Transverse colon (tissue), 4 donors: ENCODE data around the gene TUFT1. TPM values are rescaled to one million over a fixed set of nuclear protein-coding genes. Genes with fewer than 3 reads are reported as not detected.

Experiments used
- DNase-seq: peaks from one replicate; pipeline ENCODE4 v3.0.0-alpha.2; 2019
- H3K27ac ChIP-seq, 4 donors: fragments of 200-600 bp; sonication (generic); 2 replicates each; pipeline ENCODE4 v1.5.1; 2016 to 2018; ENCODE audit warnings: inconsistent platforms in 4 of 4
- H3K27me3 ChIP-seq: fragments of 200-600 bp; sonication (generic); 2 replicates; pipeline ENCODE4 v1.5.1; 2017; ENCODE audit warnings: inconsistent platforms
- H3K36me3 ChIP-seq, 4 donors: fragments of 200-600 bp; sonication (generic); 2 replicates each; pipeline ENCODE4 v1.5.1; 2017 to 2019; ENCODE audit warnings: inconsistent platforms in 4 of 4
- H3K4me1 ChIP-seq, 4 donors: fragments of 200-600 bp; sonication (generic); 2 replicates each; pipeline ENCODE4 v1.5.1; 2017 to 2020; ENCODE audit warnings: inconsistent platforms in 4 of 4
- H3K4me3 ChIP-seq, 4 donors: fragments of 200-600 bp; sonication (generic); 1 replicate in 1 of 4; 2 replicates in 3 of 4; pipeline versions ENCODE4 v1.5.1 to v1.6.1; 2017 to 2019; ENCODE audit warnings: inconsistent platforms in 4 of 4
- H3K9me3 ChIP-seq, 2 donors: fragments of 200-600 bp; sonication (generic); 2 replicates each; pipeline ENCODE4 v1.5.1; 2017 to 2019; ENCODE audit warnings: inconsistent platforms in 2 of 2
- EP300 ChIP-seq: sonication (generic); formaldehyde crosslinking; IDR thresholded peaks from one replicate; pipeline ENCODE4 v1.6.1; 2017; ENCODE audit warnings: antibody characterized with exemption, low read depth
- POLR2A ChIP-seq: fragments of 450-650 bp; IDR thresholded peaks from one replicate; pipeline ENCODE4 v1.6.1; 2016; ENCODE audit warnings: antibody characterized with exemption, mild to moderate bottlenecking, moderate library complexity
- POLR2AphosphoS5 ChIP-seq, 3 donors: sonication (generic); formaldehyde crosslinking; IDR thresholded peaks; one replicate each; pipeline ENCODE4 v1.6.1; 2016; ENCODE audit warnings: antibody characterized with exemption in 3 of 3
- WGBS, 2 donors: methylation state at CpG; one replicate each; pipeline ENCODE4 v1.1.5; 2018; ENCODE audit warnings: low coverage in 1 of 2; 5-methylcytosine and 5-hydroxymethylcytosine counted together
- in situ Hi-C, 4 donors: fragments of 200-750 bp; cut with MboI; loops; one replicate each; pipeline versions ENCODE4 v1.15.0 to v1.15.1; 2017; ENCODE audit warnings: low sequenced_read_pairs in 3 of 4, low pct_ligation_motif_present in 1 of 4, low pct_unique_long_range_greater_than_20kb in 1 of 4
- intact Hi-C: fragments of 100-400 bp; cut with DNase I; formaldehyde crosslinking; loops from one replicate; pipeline ENCODE4 v1.15.1; 2023; ENCODE audit warnings: low total_unique reads
- total RNA-seq, 4 donors: library from RNA; depleted of rRNA; stranded (reverse); fragments of >200 nt; gene quantifications; one replicate each; pipeline ENCODE4 v1.1.0, GENCODE V29; 2016
- TF ChIP-seq, protein P1 (sequence below), 5 experiments: fragments of 200-600 bp in 3 of 5; fragments of 450-650 bp in 2 of 5; sonication (generic) in 3 of 5; IDR thresholded peaks; 1 replicate in 2 of 5; 2 replicates in 3 of 5; pipeline ENCODE4 v1.5.1; 2016 to 2017; ENCODE audit warnings: antibody characterized with exemption in 5 of 5, inconsistent platforms in 3 of 5, mild to moderate bottlenecking in 2 of 5, moderate library complexity in 1 of 5

TUFT1 gene
- total RNA-seq, 4 donors from 2014 or later = 22.8 to 65.5 (median 30.8) TPM

DNA sequence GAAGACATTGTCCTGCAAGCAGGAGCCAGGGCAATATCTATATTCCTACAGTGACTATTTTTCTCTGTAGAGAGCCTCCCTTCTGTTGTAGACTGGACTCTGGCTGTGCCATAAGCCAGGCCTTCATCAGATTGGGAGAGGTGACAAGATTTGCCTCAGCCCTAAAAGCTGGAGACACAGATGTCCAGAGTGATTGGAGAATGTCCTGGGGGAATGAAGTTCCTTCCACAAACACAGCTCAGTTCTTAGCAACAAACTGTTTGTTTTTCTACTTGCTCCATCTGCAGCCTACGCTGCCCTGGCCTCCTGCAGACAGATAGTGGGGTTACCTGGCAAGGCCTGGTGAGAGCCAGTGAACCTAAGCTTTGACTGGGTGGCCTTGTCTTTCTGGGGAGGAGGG is 41.8 kb downstream of the TUFT1 start:
- Histone ChIP-seq H3K36me3 (peaks cover 0 to 23% (median 5%) of the 10 kb centered on the region in 4 donors), H3K9me3 (no peaks in the 10 kb centered on the region), H3K4me3 (no peak overlapping the region), H3K4me1 (peaks cover 0 to 12% (median 6%) of the 10 kb centered on the region in 4 donors), H3K27me3 (no peaks in the 10 kb centered on the region), H3K27ac (no peak overlapping the region)
- in situ Hi-C loops = loop anchor here in 1 of 4 donors (25.0 kb wide), 1 partner anchor 155 kb away; no protein-coding TSS in a partner anchor
- DNase-seq = no peak
- 95% methylated on average over 1 of the region's 1 CpG; no CpG with 5 or more reads in 1 of the 2 donors for WGBS, 2 donors
- intact Hi-C loops = no loop called here
- TF ChIP-seq EP300 (no peak), POLR2A (no peak), POLR2AphosphoS5 (IDR thresholded peaks at IDR 0.05) (no peak)
- TF ChIP-seq, protein P1, sequence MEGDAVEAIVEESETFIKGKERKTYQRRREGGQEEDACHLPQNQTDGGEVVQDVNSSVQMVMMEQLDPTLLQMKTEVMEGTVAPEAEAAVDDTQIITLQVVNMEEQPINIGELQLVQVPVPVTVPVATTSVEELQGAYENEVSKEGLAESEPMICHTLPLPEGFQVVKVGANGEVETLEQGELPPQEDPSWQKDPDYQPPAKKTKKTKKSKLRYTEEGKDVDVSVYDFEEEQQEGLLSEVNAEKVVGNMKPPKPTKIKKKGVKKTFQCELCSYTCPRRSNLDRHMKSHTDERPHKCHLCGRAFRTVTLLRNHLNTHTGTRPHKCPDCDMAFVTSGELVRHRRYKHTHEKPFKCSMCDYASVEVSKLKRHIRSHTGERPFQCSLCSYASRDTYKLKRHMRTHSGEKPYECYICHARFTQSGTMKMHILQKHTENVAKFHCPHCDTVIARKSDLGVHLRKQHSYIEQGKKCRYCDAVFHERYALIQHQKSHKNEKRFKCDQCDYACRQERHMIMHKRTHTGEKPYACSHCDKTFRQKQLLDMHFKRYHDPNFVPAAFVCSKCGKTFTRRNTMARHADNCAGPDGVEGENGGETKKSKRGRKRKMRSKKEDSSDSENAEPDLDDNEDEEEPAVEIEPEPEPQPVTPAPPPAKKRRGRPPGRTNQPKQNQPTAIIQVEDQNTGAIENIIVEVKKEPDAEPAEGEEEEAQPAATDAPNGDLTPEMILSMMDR (IDR thresholded peaks at IDR 0.05) = no peak

DNA sequence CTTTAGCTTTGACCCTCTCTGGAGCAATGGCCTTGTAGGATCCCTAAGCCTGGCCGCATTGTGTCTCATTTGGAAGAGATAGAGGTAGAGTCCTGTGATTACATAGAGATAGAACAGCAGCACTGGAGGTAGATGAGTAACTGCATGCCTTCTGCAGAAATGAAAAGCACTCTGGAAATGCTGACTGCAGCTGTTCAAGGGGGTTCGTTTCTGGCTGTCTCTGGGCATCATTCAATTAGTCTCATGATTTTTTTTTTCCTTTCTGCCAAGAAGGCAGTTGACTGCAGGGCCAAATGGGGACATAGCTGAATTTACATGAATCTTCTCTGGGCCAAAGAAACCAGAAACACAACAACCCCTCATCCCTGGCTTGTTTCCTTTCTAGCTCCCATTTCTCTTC is 43.7 kb downstream of the TUFT1 start:
- TF ChIP-seq POLR2A (no peak), POLR2AphosphoS5 (IDR thresholded peaks at IDR 0.05) (no peak), EP300 (no peak)
- TF ChIP-seq, protein P1 (IDR thresholded peaks at IDR 0.05) = no peak
- 40 to 66% methylated on average over 2 of the region's 2 CpGs for WGBS, 2 donors
- in situ Hi-C loops = loop anchor here in 1 of 4 donors (25.0 kb wide), 1 partner anchor 154 kb away; no protein-coding TSS in a partner anchor

DNA sequence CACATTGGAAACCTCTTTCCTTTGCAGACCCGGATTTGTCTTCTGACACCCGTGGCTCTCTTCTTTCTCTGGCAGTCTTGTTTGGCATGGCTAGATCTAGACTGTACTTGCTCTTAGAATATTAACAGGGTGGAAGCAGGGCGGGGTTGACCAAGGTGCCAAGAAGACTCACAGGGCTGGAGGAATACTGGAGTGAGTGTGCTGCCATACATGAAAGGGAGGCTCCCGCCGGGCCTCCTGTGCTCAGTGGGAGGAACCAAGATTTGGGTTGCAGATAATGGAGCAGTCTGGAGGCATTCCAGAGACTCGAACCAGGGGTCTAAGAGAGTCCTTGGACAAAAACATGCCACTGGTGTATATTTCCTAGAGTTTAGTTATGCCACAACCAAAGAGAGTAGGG is 44.2 kb downstream of the TUFT1 start:
- H3K27me3 ChIP-seq = no peaks in the 10 kb centered on the region
- TF ChIP-seq POLR2A (no peak), EP300 (no peak), POLR2AphosphoS5 (IDR thresholded peaks at IDR 0.05) (no peak)
- TF ChIP-seq, protein P1 (IDR thresholded peaks at IDR 0.05) = no peak
- WGBS, 2 donors = 71 to 83% methylated on average over 2 to 6 of the region's 6 CpGs
- peak; percentile 48 for DNase-seq
- intact Hi-C loops (no loop called here), in situ Hi-C loops (loop anchor here in 1 of 4 donors (25.0 kb wide), 1 partner anchor 153 kb away; no protein-coding TSS in a partner anchor)
- H3K9me3 ChIP-seq = no peaks in the 10 kb centered on the region
- H3K27ac ChIP-seq = no peak overlapping the region
- no peak overlapping the region for H3K4me3 ChIP-seq
- H3K36me3 ChIP-seq = peaks cover 0 to 18% (median 2%) of the 10 kb centered on the region in 4 donors
- H3K4me1 ChIP-seq = peaks cover 0 to 12% (median 6%) of the 10 kb centered on the region in 4 donors

More for the DNA sequence above, 43.7 kb downstream of the TUFT1 start:
- intact Hi-C loops = no loop called here
- Histone ChIP-seq H3K9me3 (no peaks in the 10 kb centered on the region), H3K27me3 (no peaks in the 10 kb centered on the region), H3K4me3 (no peak overlapping the region), H3K36me3 (peaks cover 0 to 23% (median 3%) of the 10 kb centered on the region in 4 donors), H3K27ac (no peak overlapping the region), H3K4me1 (peaks cover 0 to 12% (median 6%) of the 10 kb centered on the region in 4 donors)
- DNase-seq = no peak

DNA sequence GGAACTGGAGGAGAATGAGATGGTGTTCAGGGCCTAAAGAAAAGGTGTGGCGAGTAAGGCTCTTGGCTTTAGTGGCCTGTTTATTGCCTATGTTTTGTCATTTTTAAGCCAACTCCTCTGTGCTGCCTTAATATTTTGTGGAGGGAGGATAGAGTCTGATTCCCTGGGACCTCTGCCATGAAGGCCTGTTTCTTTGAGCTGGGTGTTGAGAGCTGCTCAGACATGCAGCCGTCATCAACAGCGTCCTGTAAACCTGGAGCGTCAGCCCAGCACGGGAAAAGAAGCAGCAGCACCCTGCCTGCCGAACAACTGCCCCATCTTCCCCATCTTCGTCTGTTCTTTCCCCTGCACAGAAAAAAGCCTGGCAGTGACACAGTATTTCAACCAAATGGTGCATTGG is 44.7 kb downstream of the TUFT1 start:
- in situ Hi-C loops = loop anchor here in 1 of 4 donors (25.0 kb wide), 1 partner anchor 153 kb away; no protein-coding TSS in a partner anchor
- Histone ChIP-seq H3K4me1 (peaks cover 0 to 12% (median 6%) of the 10 kb centered on the region in 4 donors), H3K27me3 (no peaks in the 10 kb centered on the region), H3K4me3 (no peak overlapping the region), H3K27ac (no peak overlapping the region), H3K36me3 (peaks cover 0 to 13% (median 2%) of the 10 kb centered on the region in 4 donors), H3K9me3 (no peaks in the 10 kb centered on the region)
- TF ChIP-seq POLR2A = no peak
- TF ChIP-seq POLR2AphosphoS5 (IDR thresholded peaks at IDR 0.05) = no peak
- TF ChIP-seq EP300 = no peak
- TF ChIP-seq, protein P1 (IDR thresholded peaks at IDR 0.05) = no peak
- DNase-seq = no peak
- intact Hi-C loops = no loop called here
- WGBS, 2 donors = 80 to 82% methylated on average over 1 to 7 of the region's 7 CpGs
